IMR-90 (cell line): ENCODE measurements around the gene NRIP1.

ENCODE experiments used
- CTCF ChIP-seq: conservative IDR thresholded peaks from 2 replicates; pipeline ENCODE4 v1.5.1; 2012; ENCODE audit warnings: mild to moderate bottlenecking, low read depth, low read length, improper control_type of control experiment
- ELK1 ChIP-seq: fragments of 150-350 bp; IDR thresholded peaks from 2 replicates; pipeline ENCODE4 v1.6.1; 2016; ENCODE audit warnings: low read depth, mild to moderate bottlenecking, low read length, moderate library complexity, borderline replicate concordance
- FOS ChIP-seq: fragments of 150-350 bp; IDR thresholded peaks from 2 replicates; pipeline ENCODE4 v1.6.1; 2016; ENCODE audit warnings: low read depth, low read length
- MAZ ChIP-seq: IDR thresholded peaks from 2 replicates; pipeline ENCODE4 v1.6.1; 2012; ENCODE audit warnings: low read depth, mild to moderate bottlenecking, low read length, improper control_type of control experiment, moderate library complexity, borderline replicate concordance
- MXI1 ChIP-seq: IDR thresholded peaks from 2 replicates; pipeline ENCODE4 v1.6.1; 2012; ENCODE audit warnings: low read depth, mild to moderate bottlenecking, low read length, moderate library complexity, borderline replicate concordance
- POLR2A ChIP-seq: IDR thresholded peaks from 2 replicates; pipeline ENCODE4 v1.6.1; 2012; ENCODE audit warnings: mild to moderate bottlenecking, low read depth, low read length
- RFX5 ChIP-seq: IDR thresholded peaks from 2 replicates; pipeline ENCODE4 v1.8.0; 2012; ENCODE audit warnings: low read depth, mild to moderate bottlenecking, low read length, moderate library complexity
- SMC3 ChIP-seq: fragments of 150-350 bp; IDR thresholded peaks from 2 replicates; pipeline ENCODE4 v1.6.1; 2016; ENCODE audit warnings: low read depth, mild to moderate bottlenecking, antibody characterized with exemption, low read length, moderate library complexity
- USF2 ChIP-seq: fragments of 150-350 bp; IDR thresholded peaks from 2 replicates; pipeline ENCODE4 v1.6.1; 2017; ENCODE audit warnings: mild to moderate bottlenecking, antibody characterized with exemption, low read length, low read depth

GRCh38 chr21:15112858-15113257 lies 48.1 kb upstream of the NRIP1 start:
- TF ChIP-seq MXI1 (no peak), CTCF (no peak), FOS (no peak), POLR2A (no peak), RFX5 (no peak), SMC3 (no peak), ELK1 (no peak), USF2 (no peak), MAZ (no peak)
